GM15510 (cell line): ENCODE results near the gene ROBO1.

Source experiments
- POLR2A ChIP-seq: IDR thresholded peaks from 3 replicates; pipeline ENCODE4 v1.6.1; 2011; ENCODE audit warnings: borderline replicate concordance; ENCODE audit not compliant: insufficient read length; ENCODE audit errors: extremely low read depth

ROBO1 gene

GRCh38 chr3:79726786-79727185 lies 41.0 kb downstream of the ROBO1 start:
- no peak for TF ChIP-seq POLR2A

GRCh38 chr3:79724206-79724605 lies 43.6 kb downstream of the ROBO1 start:
- TF ChIP-seq POLR2A: no peak

- no peak for TF ChIP-seq POLR2A
These were observed 77.7 kb downstream of the ROBO1 start for GRCh38 chr3:79690072-79690471.

GRCh38 chr3:79685108-79685507 lies 82.7 kb downstream of the ROBO1 start:
- no peak for TF ChIP-seq POLR2A

GRCh38 chr3:79684041-79684440 lies 83.8 kb downstream of the ROBO1 start:
- TF ChIP-seq POLR2A: no peak

GRCh38 chr3:79672731-79673130 lies 95.1 kb downstream of the ROBO1 start:
- no peak for TF ChIP-seq POLR2A

GRCh38 chr3:79672075-79672474 lies 95.7 kb downstream of the ROBO1 start:
- no peak for TF ChIP-seq POLR2A

- no peak for TF ChIP-seq POLR2A
These were observed 97.6 kb downstream of the ROBO1 start for GRCh38 chr3:79670178-79670577.

GRCh38 chr3:79664455-79664854 lies 103.3 kb downstream of the ROBO1 start:
- TF ChIP-seq POLR2A: no peak

GRCh38 chr3:79661896-79662295 lies 105.9 kb downstream of the ROBO1 start:
- no peak for TF ChIP-seq POLR2A

- no peak for TF ChIP-seq POLR2A
These were observed 110.7 kb downstream of the ROBO1 start for GRCh38 chr3:79657076-79657475.

GRCh38 chr3:79654019-79654418 lies 113.8 kb downstream of the ROBO1 start:
- no peak for TF ChIP-seq POLR2A

- TF ChIP-seq POLR2A: no peak
These were observed 114.5 kb downstream of the ROBO1 start for GRCh38 chr3:79653266-79653830.

- no peak for TF ChIP-seq POLR2A
These were observed 116.2 kb downstream of the ROBO1 start for GRCh38 chr3:79651536-79652065.

- TF ChIP-seq POLR2A: no peak
These were observed 127.9 kb downstream of the ROBO1 start for GRCh38 chr3:79639855-79640254.

GRCh38 chr3:79636372-79636771 lies 131.4 kb downstream of the ROBO1 start:
- no peak for TF ChIP-seq POLR2A

- no peak for TF ChIP-seq POLR2A
These were observed 135.0 kb downstream of the ROBO1 start for GRCh38 chr3:79632842-79633241.
